T follicular helper cell (primary cell): ENCODE results near the gene CHMP2A.
"Not testable (repeated sequence)": the region's sequence is repeated elsewhere in the genome, so short reads cannot be mapped to it uniquely, and the experiment has no call there.

Experiments used
- DNase-seq: peaks from one replicate; pipeline ENCODE4 v3.0.0-alpha.2; 2020; ENCODE audit warnings: low read depth

CHMP2A gene

DNA sequence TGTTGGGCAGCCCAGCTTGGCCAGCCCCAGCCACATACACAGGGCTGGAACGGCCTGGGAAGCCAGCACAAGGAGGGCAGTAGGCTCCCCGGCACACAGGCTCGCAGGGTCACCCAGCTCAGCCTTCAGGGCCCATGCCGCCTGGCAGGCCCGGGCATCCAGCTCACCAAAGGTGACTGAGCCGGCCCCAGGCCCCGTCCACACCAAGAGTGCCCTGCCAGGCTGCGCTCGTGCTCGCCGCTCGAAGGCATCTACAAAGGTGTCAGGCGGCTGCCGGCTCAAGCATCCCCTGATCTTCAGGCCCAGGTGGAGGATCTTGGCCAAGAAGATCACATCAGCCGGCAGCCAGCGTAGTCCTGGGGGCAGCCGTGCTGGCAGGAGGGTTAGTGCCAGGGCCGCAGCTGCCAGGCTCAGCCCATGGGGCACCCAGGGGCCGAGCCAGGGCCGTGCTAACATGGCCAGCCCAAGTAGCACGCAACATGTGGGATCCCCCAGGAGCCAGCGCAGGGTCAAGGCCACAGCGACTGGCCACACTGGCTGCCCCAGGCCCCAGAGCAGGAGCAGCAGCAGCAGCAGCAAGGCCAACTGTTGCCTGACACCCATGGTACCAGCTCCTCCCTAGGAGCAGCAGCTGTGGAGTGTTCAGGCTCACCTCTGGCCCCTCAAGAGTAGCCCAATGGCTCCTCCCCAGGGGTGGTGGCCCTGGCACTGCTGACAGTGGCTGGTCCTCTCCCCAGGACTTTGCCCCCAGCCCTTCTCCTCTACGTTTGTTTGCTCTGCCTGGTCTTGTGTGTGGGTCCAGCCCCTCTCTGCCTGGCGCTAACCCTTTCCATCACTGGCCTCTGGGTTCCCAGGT is 43.3 kb downstream of the CHMP2A start, which contains the start of gene SLC27A5:
Gene SLC27A5, minus strand, starts transcription at position 640 of the 856 bp plus-strand sequence. Its CDS starts 37 bp downstream, at position 603.
- no peak for DNase-seq

- DNase-seq = no peak
Observed at GRCh38 chr19:58510084-58510862, 44.6 kb downstream of the CHMP2A start.

DNA sequence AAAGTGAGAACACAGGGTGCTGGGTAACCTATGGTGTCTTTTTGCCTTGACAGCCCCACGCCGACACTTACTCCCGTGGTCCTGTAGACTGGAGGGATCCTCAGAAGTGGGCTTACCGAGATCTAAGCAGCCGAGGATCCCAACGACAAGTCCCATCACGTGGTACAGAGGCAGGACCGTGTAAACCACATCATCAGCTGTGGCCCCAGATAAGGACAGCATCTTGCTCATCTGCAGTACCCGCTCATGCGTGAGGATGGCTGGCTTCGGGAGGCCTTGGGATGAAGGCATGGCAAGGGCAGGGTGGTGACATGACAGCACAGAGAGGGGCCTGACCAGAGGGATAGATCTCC is 45.2 kb downstream of the CHMP2A start:
- DNase-seq = no peak

DNA sequence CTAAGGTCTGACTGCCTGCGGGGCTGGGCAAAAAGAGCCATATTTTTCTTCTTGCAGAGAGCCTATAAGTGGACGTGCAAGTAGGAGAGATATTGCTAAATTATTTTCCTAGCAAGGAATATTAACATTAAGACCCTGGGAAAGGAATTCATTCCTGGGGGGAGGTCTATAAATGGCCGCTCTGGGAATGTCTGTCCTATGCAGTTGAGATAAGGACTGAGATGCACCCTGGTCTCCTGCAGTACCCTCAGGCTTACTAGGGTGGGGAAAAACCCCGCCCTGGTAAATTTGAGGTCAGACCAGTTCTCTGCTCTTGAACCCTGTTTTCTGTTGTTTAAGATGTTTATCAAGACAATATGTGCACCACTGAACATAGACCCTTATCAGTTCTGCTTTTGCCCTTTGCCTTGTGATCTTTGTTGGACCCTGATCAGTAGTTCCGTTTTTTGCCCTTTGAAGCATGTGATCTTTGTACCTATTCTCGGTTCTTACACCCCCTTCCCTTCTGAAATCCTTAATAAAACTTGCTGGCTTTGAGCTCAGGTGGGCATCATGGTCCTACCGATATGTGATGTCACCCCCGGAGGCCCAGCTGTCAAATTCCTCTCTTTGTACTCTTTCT is 47.2 kb downstream of the CHMP2A start:
- DNase-seq = not testable (repeated sequence)
